GM12872 (cell line): ENCODE measurements around the gene ADGRE3.

ENCODE experiments used
- CTCF ChIP-seq: IDR thresholded peaks from 3 replicates; pipeline ENCODE4 v1.5.1; 2011; ENCODE audit warnings: low read depth, mild to moderate bottlenecking, low read length, moderate library complexity; ENCODE audit not compliant: insufficient read depth

Gene ADGRE3

GRCh38 chr19:14682084-14682483, 7.4 kb upstream of the ADGRE3 start:
- no peak for TF ChIP-seq CTCF

GRCh38 chr19:14678199-14678598, 3.6 kb upstream of the ADGRE3 start:
- TF ChIP-seq CTCF = no peak

GRCh38 chr19:14677464-14677863, 2.8 kb upstream of the ADGRE3 start:
- TF ChIP-seq CTCF = no peak

GRCh38 chr19:14676762-14677161, 2.1 kb upstream of the ADGRE3 start:
- TF ChIP-seq CTCF = no peak

GRCh38 chr19:14673088-14673487, 1.6 kb downstream of the ADGRE3 start:
- TF ChIP-seq CTCF = no peak

GRCh38 chr19:14672188-14672872, 2.3 kb downstream of the ADGRE3 start:
- TF ChIP-seq CTCF = no peak

- TF ChIP-seq CTCF = no peak
These were observed 4.2 kb downstream of the ADGRE3 start for GRCh38 chr19:14670408-14670807.
